ENCODE measurements around the gene CFAP299. TPM values are rescaled to one million over a fixed set of nuclear protein-coding genes. Genes with fewer than 3 reads are reported as not detected.

The CFAP299 gene
- total RNA-seq, 6 experiments from 2014 or later: not detected

GRCh38 chr4:80811406-80811805 lies 475.9 kb downstream of the CFAP299 start:
- WGBS (ENCODE audit: insufficient coverage, low coverage, low lambda C conversion rate, missing lambda C conversion rate): 17% methylated on average over 3 of the region's 3 CpGs
- TF ChIP-seq POLR2A (IDR thresholded peaks at IDR 0.05) (no peak), CTCF (IDR thresholded peaks at IDR 0.05) (no peak)
- DNase-seq: no peak

GRCh38 chr4:80812145-80812544 lies 476.6 kb downstream of the CFAP299 start:
- Histone ChIP-seq H3K27ac (no peak overlapping the region), H3K27me3 (no peaks in the 10 kb centered on the region), H3K4me3 (no peak overlapping the region), H3K4me1 (no peaks in the 10 kb centered on the region), H3K36me3 (no peaks in the 10 kb centered on the region), H3K9me3 (no peaks in the 10 kb centered on the region)
- DNase-seq (no peak), ATAC-seq (no peak)
- intact Hi-C loops (cut with DNase I): no loop called here
- no peak for TF ChIP-seq CTCF (IDR thresholded peaks at IDR 0.05)
- no peak for TF ChIP-seq POLR2A (IDR thresholded peaks at IDR 0.05)

More at GRCh38 chr4:80811406-80811805, 475.9 kb downstream of the CFAP299 start:
- H3K27ac ChIP-seq: no peak overlapping the region
- ATAC-seq: no peak
- intact Hi-C loops (cut with DNase I): no loop called here
- H3K36me3 ChIP-seq: no peaks in the 10 kb centered on the region
- H3K27me3 ChIP-seq: no peaks in the 10 kb centered on the region
- no peaks in the 10 kb centered on the region for H3K4me1 ChIP-seq
- no peaks in the 10 kb centered on the region for H3K9me3 ChIP-seq
- H3K4me3 ChIP-seq: no peak overlapping the region

- H3K27ac ChIP-seq: no peak overlapping the region
- no peaks in the 10 kb centered on the region for H3K4me1 ChIP-seq
- TF ChIP-seq POLR2A (IDR thresholded peaks at IDR 0.05): no peak
- no peak for TF ChIP-seq CTCF (IDR thresholded peaks at IDR 0.05)
- intact Hi-C loops (cut with DNase I): no loop called here
- no peaks in the 10 kb centered on the region for H3K27me3 ChIP-seq
- WGBS (ENCODE audit: insufficient coverage, low coverage, low lambda C conversion rate, missing lambda C conversion rate): 44% methylated on average over 5 of the region's 5 CpGs
- no peak for ATAC-seq
- no peak overlapping the region for H3K4me3 ChIP-seq
- H3K9me3 ChIP-seq: no peaks in the 10 kb centered on the region
- no peaks in the 10 kb centered on the region for H3K36me3 ChIP-seq
- no peak for DNase-seq
Measured at GRCh38 chr4:80814266-80814665, 478.7 kb downstream of the CFAP299 start.

- no peaks in the 10 kb centered on the region for H3K9me3 ChIP-seq
- DNase-seq (no peak), ATAC-seq (no peak)
- intact Hi-C loops (cut with DNase I): no loop called here
- H3K4me1 ChIP-seq: no peaks in the 10 kb centered on the region
- TF ChIP-seq CTCF (IDR thresholded peaks at IDR 0.05) (no peak), POLR2A (IDR thresholded peaks at IDR 0.05) (no peak)
- 62% methylated on average over 5 of the region's 5 CpGs for WGBS (ENCODE audit: insufficient coverage, low coverage, low lambda C conversion rate, missing lambda C conversion rate)
- H3K27ac ChIP-seq: no peak overlapping the region
- no peak overlapping the region for H3K4me3 ChIP-seq
- H3K27me3 ChIP-seq: no peaks in the 10 kb centered on the region
- H3K36me3 ChIP-seq: no peaks in the 10 kb centered on the region
Measured at GRCh38 chr4:80831383-80832361, 496.1 kb downstream of the CFAP299 start.

Measured in right lobe of liver (tissue), 6 donors.